ENCODE results near the gene RGS19. TPM values are rescaled to one million over a fixed set of nuclear protein-coding genes. Genes with fewer than 3 reads are reported as not detected.

The RGS19 gene
- polyA plus RNA-seq, 12 donors, result 3.9 to 19.6 (median 5.0) TPM; not detected in 1

GRCh38 chr20:64037199-64037497 lies 42.2 kb downstream of the RGS19 start:
- DNase-seq, result no peak

GRCh38 chr20:64036346-64037198 lies 42.7 kb downstream of the RGS19 start:
- DNase-seq, result no peak

- DNase-seq, result no peak
Measured at GRCh38 chr20:64035933-64036345, 43.4 kb downstream of the RGS19 start, which contains the start of gene C20orf204. C20orf204 (plus strand) TSS chr20:64036182; CDS start chr20:64036324, 142 bp downstream.

- DNase-seq, result no peak
Measured at GRCh38 chr20:64035066-64035932, 44.0 kb downstream of the RGS19 start.

- no peak for DNase-seq
Measured at GRCh38 chr20:64033981-64034493, 45.3 kb downstream of the RGS19 start.

GRCh38 chr20:64032706-64033624 lies 46.4 kb downstream of the RGS19 start:
- no peak for DNase-seq

GRCh38 chr20:64031822-64032314 lies 47.5 kb downstream of the RGS19 start:
- DNase-seq, result no peak

GRCh38 chr20:64030371-64031134 lies 48.8 kb downstream of the RGS19 start:
- DNase-seq, result no peak

- no peak for DNase-seq
Measured at GRCh38 chr20:64029293-64030117, 49.8 kb downstream of the RGS19 start.

- no peak for DNase-seq
Measured at GRCh38 chr20:64027981-64028685, 51.2 kb downstream of the RGS19 start.

- no peak for DNase-seq
Measured at GRCh38 chr20:64025826-64026412, 53.4 kb downstream of the RGS19 start.

- DNase-seq, result no peak
Measured at GRCh38 chr20:64025101-64025825, 54.1 kb downstream of the RGS19 start.

- no peak for DNase-seq
Measured at GRCh38 chr20:64024141-64024990, 55.0 kb downstream of the RGS19 start.

- no peak for DNase-seq
Measured at GRCh38 chr20:64023361-64024140, 55.8 kb downstream of the RGS19 start.

All from muscle of arm (tissue), 12 donors.